HG03432 (cell line): ENCODE results near the gene MZT2B.
"Not testable (repeated sequence)": the region's sequence is repeated elsewhere in the genome, so short reads cannot be mapped to it uniquely, and the experiment has no call there.

Experiments
- ATAC-seq: cut with Tn5 transposase; IDR thresholded peaks from one replicate; pipeline ENCODE4 v1.9.1; 2021; ENCODE audit warnings: mild to moderate bottlenecking, moderate library complexity; ENCODE audit not compliant: unreplicated experiment

MZT2B gene

DNA sequence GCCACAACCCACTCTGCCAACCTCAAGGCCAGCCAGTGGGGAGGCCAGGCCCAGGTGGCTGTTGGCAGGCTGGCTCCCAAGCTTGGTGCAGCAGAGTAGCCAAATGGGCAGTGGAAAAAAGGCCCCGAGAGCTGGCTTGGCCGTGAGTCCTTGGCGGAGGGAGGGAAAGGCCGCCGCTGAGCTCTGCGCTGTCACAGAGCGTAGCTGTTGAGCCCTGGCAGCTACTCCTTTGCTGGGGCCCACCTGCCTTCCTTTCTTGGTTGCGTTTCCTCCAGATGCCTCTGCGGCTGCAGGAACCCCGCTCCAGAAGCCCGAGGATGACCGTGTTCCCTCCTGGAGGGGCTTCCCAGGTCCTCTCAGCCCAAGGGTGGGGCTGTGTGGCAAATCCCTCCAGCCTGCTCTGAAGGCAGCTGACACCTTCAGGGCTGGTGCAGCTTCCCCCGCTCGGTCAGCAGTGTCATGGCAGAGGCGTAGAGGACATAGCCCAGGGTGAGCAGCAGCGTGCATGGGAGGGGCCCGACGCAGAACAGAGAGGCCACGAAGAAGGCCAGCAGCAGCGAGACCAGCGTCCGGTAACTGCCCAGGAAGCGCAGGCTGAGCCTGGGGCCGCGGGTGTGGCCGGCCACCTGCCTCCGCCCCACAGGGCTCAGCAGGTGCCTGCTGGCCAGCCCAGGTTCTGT, 29.8 kb upstream of the MZT2B start:
- not testable (repeated sequence) for ATAC-seq

GRCh38 chr2:130152816-130153595, 29.1 kb upstream of the MZT2B start:
- no peak for ATAC-seq

DNA sequence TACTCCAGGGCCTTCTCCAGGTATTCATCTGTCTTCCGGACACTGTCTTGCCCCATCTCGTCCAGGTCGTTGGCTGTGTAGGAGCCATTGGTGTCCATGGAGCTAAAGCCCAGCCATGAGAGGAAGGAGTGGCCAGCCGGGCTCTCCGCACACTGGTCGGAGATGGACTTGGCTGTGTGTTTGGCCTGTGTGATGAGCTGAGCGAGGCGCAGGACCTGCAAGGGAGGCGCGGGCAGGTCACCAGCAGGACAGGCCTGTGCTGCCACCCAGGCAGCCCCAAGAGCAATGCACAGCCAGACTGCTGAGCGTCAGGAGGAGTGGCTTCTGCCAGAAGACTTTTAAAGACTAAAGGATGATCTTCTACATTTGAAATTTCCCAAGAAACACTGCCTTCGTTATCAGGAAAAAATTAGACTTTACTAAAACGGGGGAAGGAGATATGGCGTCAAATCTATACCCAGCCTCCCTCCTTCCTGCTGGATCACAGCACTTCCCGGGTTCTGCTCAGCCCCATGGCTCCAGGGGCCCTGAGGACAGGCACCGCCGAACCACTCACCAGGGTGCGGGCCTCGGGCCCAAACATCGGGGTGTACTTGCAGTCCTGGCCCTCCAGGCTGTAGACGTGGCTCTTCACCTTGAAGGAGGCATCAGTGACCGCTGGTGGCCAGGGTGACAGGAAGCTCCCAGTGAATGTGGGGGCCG, 28.2 kb upstream of the MZT2B start:
- not testable (repeated sequence) for ATAC-seq

- not testable (repeated sequence) for ATAC-seq
These were observed 27.7 kb upstream of the MZT2B start for GRCh38 chr2:130154423-130154770.

- no peak for ATAC-seq
These were observed 27.0 kb upstream of the MZT2B start for GRCh38 chr2:130154773-130155765.

DNA sequence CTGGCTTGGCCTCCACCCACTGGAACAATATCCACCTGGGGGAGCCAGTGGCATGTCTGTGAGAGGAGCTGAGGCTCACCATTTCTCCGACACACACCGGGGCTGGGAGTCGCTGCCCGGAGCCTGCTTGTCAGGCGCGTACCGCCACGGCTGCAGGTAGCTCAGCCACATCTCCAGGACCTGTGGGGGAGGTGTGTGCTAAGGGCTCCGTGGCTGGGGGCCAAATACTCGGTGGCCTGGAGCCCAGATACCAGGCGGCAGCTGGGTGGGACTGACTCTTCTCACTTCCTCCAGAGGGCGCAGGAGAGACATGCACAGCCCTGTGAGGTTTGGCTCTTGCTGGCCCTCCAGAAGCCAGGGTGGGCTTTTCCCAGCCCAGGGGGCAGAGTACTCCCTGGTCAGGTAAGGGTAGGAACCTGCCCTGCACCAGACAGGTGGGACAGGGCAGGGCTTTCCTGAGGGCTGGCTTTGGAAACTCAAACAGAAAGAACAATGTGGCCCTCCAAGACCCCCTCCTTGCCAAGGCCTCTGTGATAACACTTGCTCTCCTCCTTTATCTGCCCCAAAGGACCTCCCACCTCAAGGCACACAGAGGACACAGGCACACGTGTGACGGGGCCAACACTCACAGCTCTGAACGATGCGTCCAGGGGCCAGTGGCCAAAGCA, 26.0 kb upstream of the MZT2B start:
- not testable (repeated sequence) for ATAC-seq

DNA sequence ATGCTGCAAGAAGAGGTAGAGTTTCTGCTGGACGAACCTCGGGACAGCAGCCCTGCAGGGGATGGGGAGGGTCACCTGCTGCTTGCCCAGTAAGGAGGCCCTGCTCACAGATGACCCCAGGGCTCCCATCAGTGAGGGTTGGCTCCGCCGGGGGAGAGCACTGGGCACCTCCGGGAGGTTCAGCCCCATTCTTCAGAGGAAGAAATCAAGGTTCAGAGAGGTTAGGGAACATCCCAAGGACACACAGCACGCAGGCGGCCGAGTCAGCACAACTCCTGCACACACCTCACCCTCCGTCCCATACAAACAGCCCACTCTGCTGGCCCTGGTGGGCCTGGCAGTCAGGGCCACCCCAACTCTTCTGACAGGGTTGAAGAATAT, 25.4 kb upstream of the MZT2B start:
- no peak for ATAC-seq

GRCh38 chr2:130157354-130157753, 24.7 kb upstream of the MZT2B start:
- ATAC-seq: peak; percentile 51

DNA sequence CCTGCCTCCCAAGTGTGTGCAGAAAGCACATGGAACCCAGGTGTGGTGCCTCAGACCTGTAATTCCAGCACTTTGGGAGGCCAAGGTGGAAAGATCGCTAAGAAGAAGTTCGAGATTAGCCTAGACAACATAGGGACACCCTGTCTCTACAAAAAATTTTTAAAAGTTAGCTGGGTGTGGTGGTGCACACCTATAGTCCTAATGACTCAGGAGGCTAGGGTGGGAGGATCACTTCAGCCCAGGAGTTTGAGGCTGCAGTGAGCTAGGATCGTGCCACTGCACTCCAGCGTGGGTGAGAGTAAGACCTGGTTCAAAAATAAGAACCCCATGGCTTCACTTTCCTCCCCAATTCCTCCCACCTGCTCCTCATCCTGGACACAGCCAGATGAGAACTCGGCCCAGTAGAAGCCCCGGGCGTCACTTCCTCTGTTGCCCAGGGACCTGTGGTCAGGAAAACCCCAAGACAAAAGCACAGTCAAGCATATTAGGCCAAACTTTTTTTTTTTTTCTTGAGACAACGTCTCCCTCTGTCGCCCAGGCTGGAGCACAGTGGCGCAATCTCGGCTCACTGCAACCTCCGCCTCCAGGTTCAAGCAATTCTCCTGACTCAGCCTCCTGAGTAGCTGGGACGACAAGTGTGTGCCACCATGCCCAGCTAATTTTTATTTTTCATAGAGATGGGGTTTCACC, 24.1 kb upstream of the MZT2B start:
- ATAC-seq: peak; percentile 82

DNA sequence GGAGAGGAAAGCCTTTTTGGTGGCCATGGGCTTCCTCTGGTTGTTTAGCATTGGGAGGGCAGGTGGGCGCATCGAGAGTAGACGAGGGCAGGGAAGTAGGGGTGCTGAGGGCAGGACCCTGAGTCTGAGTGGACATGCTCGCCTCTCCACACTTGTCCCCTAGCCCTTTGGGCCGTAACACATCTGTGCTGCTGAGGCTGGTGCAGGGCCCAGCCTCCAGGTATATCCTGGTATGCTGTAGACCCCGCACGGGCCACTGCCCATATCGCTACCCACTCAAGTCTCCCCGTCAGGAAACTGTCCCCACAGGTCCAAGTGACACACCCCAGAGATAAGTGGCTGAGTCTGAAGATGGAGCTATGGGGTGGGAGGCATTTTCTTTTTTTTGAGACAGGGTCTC, 23.4 kb upstream of the MZT2B start:
- ATAC-seq: no peak

- not testable (repeated sequence) for ATAC-seq
These were observed 22.7 kb upstream of the MZT2B start for GRCh38 chr2:130159376-130159775.

DNA sequence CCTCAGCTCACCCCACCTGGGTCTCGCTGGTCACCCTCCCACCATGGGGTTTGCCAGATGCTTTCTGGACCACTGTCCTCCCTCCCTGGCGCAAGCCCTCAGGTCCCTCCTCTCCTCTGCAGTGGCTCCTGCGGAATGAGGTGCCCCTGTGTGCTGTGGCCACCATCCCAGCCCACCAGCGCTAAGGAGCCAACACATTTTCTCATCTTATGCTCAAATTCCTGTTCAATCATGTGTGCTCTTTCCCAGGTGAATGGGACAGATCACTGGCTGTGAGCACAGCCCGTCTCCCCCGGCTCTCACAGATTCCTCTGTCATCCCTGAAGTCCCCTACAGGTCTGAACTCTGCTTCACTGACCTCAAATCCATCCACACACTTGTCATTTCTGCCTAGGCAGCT, 21.9 kb upstream of the MZT2B start:
- ATAC-seq: no peak

GRCh38 chr2:130160838-130161705, 21.0 kb upstream of the MZT2B start:
- not testable (repeated sequence) for ATAC-seq

GRCh38 chr2:130162486-130162885, 19.6 kb upstream of the MZT2B start:
- not testable (repeated sequence) for ATAC-seq

DNA sequence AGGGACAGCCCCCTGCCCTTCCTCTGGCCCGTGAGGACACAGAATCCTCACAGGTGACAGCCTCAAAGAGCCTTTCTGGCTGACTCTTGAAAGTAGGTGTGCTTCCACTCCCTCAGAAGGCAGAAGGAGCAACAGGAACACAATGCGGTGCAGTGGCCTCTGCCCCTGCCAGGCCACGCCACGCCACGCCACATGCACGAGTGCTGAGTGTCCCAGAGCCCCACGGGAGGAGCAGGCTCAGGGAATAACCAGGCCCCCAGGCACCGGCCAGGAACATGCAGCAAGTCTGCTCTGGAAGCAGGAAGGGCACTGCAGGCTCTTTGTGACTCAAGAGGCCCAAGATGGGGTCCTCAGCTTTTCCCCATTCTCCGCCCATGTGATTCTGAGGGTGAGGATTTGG, 19.1 kb upstream of the MZT2B start:
- ATAC-seq: no peak

GRCh38 chr2:130165293-130166016, 16.6 kb upstream of the MZT2B start:
- no peak for ATAC-seq

- ATAC-seq: not testable (repeated sequence)
These were observed 15.5 kb upstream of the MZT2B start for GRCh38 chr2:130166611-130167010.

DNA sequence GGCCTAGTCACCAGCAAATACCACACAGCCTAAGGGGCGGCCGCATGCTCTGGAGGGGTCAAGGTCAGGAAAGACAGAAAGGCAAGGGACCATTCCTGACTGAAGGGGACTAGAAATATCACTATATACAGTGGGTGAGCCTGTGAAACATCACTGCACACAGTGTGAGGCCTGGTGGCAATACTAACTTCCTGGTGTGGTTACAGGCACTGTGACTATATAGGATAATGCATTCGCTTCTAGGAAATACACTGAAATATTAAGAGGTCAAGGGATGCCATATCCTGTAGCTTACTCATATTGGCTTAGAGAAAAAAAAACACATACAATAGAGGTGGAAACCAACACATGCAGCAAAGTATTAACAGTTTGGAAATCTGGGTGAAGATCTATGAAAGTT, 12.9 kb upstream of the MZT2B start:
- not testable (repeated sequence) for ATAC-seq
